ENCODE data around the gene PLPP3. TPM values are rescaled to one million over a fixed set of nuclear protein-coding genes. Genes with fewer than 3 reads are reported as not detected.

PLPP3 gene
- total and polyA plus RNA-seq, 2 experiments from 2014 or later = 41.9 to 61.9 TPM

DNA sequence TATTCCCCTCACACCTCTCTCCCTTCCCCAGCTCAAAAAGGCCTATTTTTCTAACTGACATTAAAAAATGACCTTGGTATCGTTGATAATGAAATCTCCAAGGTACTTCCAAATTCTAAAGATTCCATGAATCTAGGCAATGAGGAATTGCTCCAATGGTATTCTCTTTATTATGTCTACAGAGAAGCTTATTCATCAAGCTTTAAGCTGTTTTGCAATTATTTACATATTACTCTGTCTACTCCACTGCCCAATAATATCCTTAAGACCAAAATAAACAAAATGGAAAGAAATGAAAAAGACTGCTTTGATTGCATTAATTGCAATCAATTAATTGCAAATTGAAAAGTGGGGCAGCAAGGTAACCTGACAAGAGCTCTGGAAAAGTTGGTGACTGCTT lies 7.9 kb downstream of the PLPP3 start:
- no peaks in the 10 kb centered on the region for H3K9me2 ChIP-seq (ENCODE audit: insufficient read depth)
- peak overlapping the region; percentile 32 for H3K4me3 ChIP-seq
- H4K20me1 ChIP-seq (replicated peaks; ENCODE audit: insufficient read depth) = peaks cover 23% of the 10 kb centered on the region; the same call in 1 of the 2 replicates
- Mint-ChIP-seq H3K4me3 (peak overlapping the region; percentile 18; the same call in 1 of the 3 replicates), H3K36me3 (ENCODE audit: low read depth) (peaks cover 15% of the 10 kb centered on the region), H3K27ac (peak overlapping the region; percentile 64), H3K4me1 (peaks cover 75% of the 10 kb centered on the region), H3K9me3 (no peaks in the 10 kb centered on the region; the same call in 2 of the 3 replicates), H3K27me3 (ENCODE audit: insufficient read depth, low read depth, poor library complexity) (no peaks in the 10 kb centered on the region)
- no peak for ATAC-seq
- H3F3A ChIP-seq (replicated peaks; ENCODE audit: low read depth) = 0 out of 2 replicates have a peak, but pooled peaks cover 8% of the 10 kb centered on the region
- no peaks in the 10 kb centered on the region for H3K27me3 ChIP-seq (ENCODE audit: insufficient read depth)
- no peak for DNase-seq (ENCODE audit: low spot score)
- H3K27ac ChIP-seq (ENCODE audit: low read depth) = peak overlapping the region; percentile 36; the same call in 1 of the 2 replicates
- H2AFZ ChIP-seq = no peak overlapping the region
- no peaks in the 10 kb centered on the region for H3K36me3 ChIP-seq (ENCODE audit: insufficient read depth)
- TF ChIP-seq CREB1 (CRISPR knock-in tag; IDR thresholded peaks at IDR 0.05; ENCODE audit: low read depth) (no peak), EZH2phosphoT487 (IDR thresholded peaks at IDR 0.05; ENCODE audit: unreplicated experiment) (no peak), CTCF (conservative IDR thresholded peaks at IDR 0.05; ENCODE audit: low read depth in 2 of 2) (no peak), POLR2AphosphoS5 (IDR thresholded peaks at IDR 0.05; ENCODE audit: low read depth) (no peak), STAT1 (IDR thresholded peaks at IDR 0.05; ENCODE audit: unreplicated experiment) (no peak), ZNF331 (CRISPR knock-in tag; IDR thresholded peaks at IDR 0.05; ENCODE audit: low read depth) (no peak), ZNF114 (CRISPR knock-in tag; IDR thresholded peaks at IDR 0.05) (no peak)
- TF ChIP-seq, protein P1, sequence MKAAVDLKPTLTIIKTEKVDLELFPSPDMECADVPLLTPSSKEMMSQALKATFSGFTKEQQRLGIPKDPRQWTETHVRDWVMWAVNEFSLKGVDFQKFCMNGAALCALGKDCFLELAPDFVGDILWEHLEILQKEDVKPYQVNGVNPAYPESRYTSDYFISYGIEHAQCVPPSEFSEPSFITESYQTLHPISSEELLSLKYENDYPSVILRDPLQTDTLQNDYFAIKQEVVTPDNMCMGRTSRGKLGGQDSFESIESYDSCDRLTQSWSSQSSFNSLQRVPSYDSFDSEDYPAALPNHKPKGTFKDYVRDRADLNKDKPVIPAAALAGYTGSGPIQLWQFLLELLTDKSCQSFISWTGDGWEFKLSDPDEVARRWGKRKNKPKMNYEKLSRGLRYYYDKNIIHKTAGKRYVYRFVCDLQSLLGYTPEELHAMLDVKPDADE (IDR thresholded peaks at IDR 0.05) = no peak
- TF ChIP-seq, protein P2, sequence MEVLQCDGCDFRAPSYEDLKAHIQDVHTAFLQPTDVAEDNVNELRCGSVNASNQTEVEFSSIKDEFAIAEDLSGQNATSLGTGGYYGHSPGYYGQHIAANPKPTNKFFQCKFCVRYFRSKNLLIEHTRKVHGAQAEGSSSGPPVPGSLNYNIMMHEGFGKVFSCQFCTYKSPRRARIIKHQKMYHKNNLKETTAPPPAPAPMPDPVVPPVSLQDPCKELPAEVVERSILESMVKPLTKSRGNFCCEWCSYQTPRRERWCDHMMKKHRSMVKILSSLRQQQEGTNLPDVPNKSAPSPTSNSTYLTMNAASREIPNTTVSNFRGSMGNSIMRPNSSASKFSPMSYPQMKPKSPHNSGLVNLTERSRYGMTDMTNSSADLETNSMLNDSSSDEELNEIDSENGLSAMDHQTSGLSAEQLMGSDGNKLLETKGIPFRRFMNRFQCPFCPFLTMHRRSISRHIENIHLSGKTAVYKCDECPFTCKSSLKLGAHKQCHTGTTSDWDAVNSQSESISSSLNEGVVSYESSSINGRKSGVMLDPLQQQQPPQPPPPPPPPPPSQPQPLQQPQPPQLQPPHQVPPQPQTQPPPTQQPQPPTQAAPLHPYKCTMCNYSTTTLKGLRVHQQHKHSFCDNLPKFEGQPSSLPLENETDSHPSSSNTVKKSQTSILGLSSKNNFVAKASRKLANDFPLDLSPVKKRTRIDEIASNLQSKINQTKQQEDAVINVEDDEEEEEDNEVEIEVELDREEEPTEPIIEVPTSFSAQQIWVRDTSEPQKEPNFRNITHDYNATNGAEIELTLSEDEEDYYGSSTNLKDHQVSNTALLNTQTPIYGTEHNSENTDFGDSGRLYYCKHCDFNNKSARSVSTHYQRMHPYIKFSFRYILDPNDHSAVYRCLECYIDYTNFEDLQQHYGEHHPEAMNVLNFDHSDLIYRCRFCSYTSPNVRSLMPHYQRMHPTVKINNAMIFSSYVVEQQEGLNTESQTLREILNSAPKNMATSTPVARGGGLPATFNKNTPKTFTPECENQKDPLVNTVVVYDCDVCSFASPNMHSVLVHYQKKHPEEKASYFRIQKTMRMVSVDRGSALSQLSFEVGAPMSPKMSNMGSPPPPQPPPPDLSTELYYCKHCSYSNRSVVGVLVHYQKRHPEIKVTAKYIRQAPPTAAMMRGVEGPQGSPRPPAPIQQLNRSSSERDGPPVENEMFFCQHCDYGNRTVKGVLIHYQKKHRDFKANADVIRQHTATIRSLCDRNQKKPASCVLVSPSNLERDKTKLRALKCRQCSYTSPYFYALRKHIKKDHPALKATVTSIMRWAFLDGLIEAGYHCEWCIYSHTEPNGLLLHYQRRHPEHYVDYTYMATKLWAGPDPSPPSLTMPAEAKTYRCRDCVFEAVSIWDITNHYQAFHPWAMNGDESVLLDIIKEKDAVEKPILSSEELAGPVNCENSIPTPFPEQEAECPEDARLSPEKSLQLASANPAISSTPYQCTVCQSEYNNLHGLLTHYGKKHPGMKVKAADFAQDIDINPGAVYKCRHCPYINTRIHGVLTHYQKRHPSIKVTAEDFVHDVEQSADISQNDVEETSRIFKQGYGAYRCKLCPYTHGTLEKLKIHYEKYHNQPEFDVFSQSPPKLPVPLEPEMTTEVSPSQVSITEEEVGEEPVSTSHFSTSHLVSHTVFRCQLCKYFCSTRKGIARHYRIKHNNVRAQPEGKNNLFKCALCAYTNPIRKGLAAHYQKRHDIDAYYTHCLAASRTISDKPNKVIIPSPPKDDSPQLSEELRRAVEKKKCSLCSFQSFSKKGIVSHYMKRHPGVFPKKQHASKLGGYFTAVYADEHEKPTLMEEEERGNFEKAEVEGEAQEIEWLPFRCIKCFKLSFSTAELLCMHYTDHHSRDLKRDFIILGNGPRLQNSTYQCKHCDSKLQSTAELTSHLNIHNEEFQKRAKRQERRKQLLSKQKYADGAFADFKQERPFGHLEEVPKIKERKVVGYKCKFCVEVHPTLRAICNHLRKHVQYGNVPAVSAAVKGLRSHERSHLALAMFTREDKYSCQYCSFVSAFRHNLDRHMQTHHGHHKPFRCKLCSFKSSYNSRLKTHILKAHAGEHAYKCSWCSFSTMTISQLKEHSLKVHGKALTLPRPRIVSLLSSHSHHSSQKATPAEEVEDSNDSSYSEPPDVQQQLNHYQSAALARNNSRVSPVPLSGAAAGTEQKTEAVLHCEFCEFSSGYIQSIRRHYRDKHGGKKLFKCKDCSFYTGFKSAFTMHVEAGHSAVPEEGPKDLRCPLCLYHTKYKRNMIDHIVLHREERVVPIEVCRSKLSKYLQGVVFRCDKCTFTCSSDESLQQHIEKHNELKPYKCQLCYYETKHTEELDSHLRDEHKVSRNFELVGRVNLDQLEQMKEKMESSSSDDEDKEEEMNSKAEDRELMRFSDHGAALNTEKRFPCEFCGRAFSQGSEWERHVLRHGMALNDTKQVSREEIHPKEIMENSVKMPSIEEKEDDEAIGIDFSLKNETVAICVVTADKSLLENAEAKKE (CRISPR knock-in tag; IDR thresholded peaks at IDR 0.05) = no peak
- peak overlapping the region; percentile 69 for H3K4me2 ChIP-seq
- H3K4me1 ChIP-seq (ENCODE audit: insufficient read depth) = peaks cover 89% of the 10 kb centered on the region
- peaks cover 100% of the 10 kb centered on the region for H3K79me2 ChIP-seq (replicated peaks; ENCODE audit: insufficient read depth)
